ENCODE data around the gene RNF41. TPM values are rescaled to one million over a fixed set of nuclear protein-coding genes. Genes with fewer than 3 reads are reported as not detected.

RNF41 gene
- total and polyA plus RNA-seq, 2 donors (not counting 3 experiments of a cell fraction or from before 2014, with no cell fraction given) = 88.3 to 203 TPM

- Histone ChIP-seq H3K27me3 (ENCODE audit: control insufficient read depth in 2 of 2, insufficient read depth in 2 of 2, low read length in 2 of 2) (no peaks in the 10 kb centered on the region), H3K9ac (replicated peaks; ENCODE audit: extremely low read depth, insufficient read depth, low read length) (no peak overlapping the region), H2AFZ (ENCODE audit: low read depth, low read length) (no peak overlapping the region), H3K4me1 (ENCODE audit: control insufficient read depth, extremely low read depth, insufficient read depth, low read length) (peaks cover 20% of the 10 kb centered on the region), H3K9me3 (replicated peaks; ENCODE audit: control insufficient read depth, insufficient read depth, low read length) (no peaks in the 10 kb centered on the region), H4K20me1 (replicated peaks; ENCODE audit: control insufficient read depth, extremely low read depth, insufficient read depth, low read length) (no peaks in the 10 kb centered on the region), H3K79me2 (ENCODE audit: control insufficient read depth, insufficient read depth, low read length) (peaks cover 16% of the 10 kb centered on the region), H3K4me3 (replicated peaks in 1 of 3; ENCODE audit: insufficient read depth in 1 of 3, low read depth in 1 of 3, low read length in 3 of 3) (no peak overlapping the region), H3K9me1 (replicated peaks; ENCODE audit: control insufficient read depth, extremely low read depth, insufficient read depth, low read length) (no peaks in the 10 kb centered on the region), H3K27ac (ENCODE audit: insufficient read depth, low read depth, low read length) (no peak overlapping the region), H3K4me2 (ENCODE audit: insufficient read depth, low read length) (no peak overlapping the region), H3K36me3 (ENCODE audit: control insufficient read depth in 2 of 2, extremely low read depth in 1 of 2, insufficient read depth in 2 of 2, low read length in 2 of 2) (peaks cover 0 to 7% of the 10 kb centered on the region in 2 experiments)
- ChIA-PET POLR2A (no interaction called here), CTCF (interaction anchor here (1.2 to 1.9 kb wide), 2 partner anchors 26 to 28 kb away, joined by 4 to 6 read pairs; partner anchors contain the start of gene ESYT1)
- FAIRE-seq (no peak), DNase-seq (ENCODE audit: low read depth, low spot score) (no peak)
- intact Hi-C loops (cut with micrococcal nuclease) (no loop called here), dilution Hi-C loops (cut with MboI; ENCODE audit: extremely low pct_ligation_motif_present, low sequenced_read_pairs) (no loop called here)
- no TSS peak for BruUV-seq (replicated peaks)
- TF ChIP-seq POLR2A (IDR thresholded peaks at IDR 0.05; ENCODE audit: low read depth, low read length) (no peak), JUN (IDR thresholded peaks at IDR 0.05; ENCODE audit: borderline replicate concordance, insufficient read depth, insufficient read length, low read depth) (no peak), POLR2AphosphoS5 (IDR thresholded peaks at IDR 0.05; ENCODE audit: insufficient read depth, low read depth, low read length) (no peak), MYC (IDR thresholded peaks at IDR 0.05; ENCODE audit: low read depth, low read length) (no peak), GATA2 (IDR thresholded peaks at IDR 0.05; ENCODE audit: insufficient read depth, insufficient read length, low read depth, low read length) (no peak), FOS (IDR thresholded peaks at IDR 0.05; ENCODE audit: borderline replicate concordance, insufficient read depth, low read length) (no peak), EZH2 (IDR thresholded peaks at IDR 0.05; ENCODE audit: borderline replicate concordance, low read depth, low read length, severe bottlenecking) (no peak)
- TF ChIP-seq, protein P1, sequence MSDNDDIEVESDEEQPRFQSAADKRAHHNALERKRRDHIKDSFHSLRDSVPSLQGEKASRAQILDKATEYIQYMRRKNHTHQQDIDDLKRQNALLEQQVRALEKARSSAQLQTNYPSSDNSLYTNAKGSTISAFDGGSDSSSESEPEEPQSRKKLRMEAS (IDR thresholded peaks at IDR 0.05; ENCODE audit: insufficient read depth, insufficient read length) = no peak
- TF ChIP-seq, protein P2, sequence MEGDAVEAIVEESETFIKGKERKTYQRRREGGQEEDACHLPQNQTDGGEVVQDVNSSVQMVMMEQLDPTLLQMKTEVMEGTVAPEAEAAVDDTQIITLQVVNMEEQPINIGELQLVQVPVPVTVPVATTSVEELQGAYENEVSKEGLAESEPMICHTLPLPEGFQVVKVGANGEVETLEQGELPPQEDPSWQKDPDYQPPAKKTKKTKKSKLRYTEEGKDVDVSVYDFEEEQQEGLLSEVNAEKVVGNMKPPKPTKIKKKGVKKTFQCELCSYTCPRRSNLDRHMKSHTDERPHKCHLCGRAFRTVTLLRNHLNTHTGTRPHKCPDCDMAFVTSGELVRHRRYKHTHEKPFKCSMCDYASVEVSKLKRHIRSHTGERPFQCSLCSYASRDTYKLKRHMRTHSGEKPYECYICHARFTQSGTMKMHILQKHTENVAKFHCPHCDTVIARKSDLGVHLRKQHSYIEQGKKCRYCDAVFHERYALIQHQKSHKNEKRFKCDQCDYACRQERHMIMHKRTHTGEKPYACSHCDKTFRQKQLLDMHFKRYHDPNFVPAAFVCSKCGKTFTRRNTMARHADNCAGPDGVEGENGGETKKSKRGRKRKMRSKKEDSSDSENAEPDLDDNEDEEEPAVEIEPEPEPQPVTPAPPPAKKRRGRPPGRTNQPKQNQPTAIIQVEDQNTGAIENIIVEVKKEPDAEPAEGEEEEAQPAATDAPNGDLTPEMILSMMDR (IDR thresholded peaks at IDR 0.05; ENCODE audit: extremely low read depth in 1 of 2, insufficient read depth in 1 of 2, low read depth in 1 of 2, low read length in 2 of 2) = no peak
Measured at GRCh38 chr12:56154246-56154771, 67.4 kb downstream of the RNF41 start.

All from endothelial cell of umbilical vein (primary cell).